Skeletal muscle satellite cell (primary cell): ENCODE results near the gene ZBTB20.

ENCODE experiments used
- H3K27me3 ChIP-seq: 2 replicates; pipeline ENCODE4 v1.7.0; 2013; ENCODE audit warnings: low read length; ENCODE audit not compliant: control insufficient read depth, insufficient read depth
- H3K36me3 ChIP-seq: 2 replicates; pipeline ENCODE4 v1.7.0; 2013; ENCODE audit warnings: mild to moderate bottlenecking, control low read depth, low read length; ENCODE audit not compliant: insufficient read depth
- H3K4me1 ChIP-seq: 2 replicates; pipeline ENCODE4 v1.7.0; 2013; ENCODE audit warnings: low read length; ENCODE audit not compliant: control insufficient read depth, insufficient read depth
- H3K4me2 ChIP-seq: 2 replicates; pipeline ENCODE4 v1.7.0; 2013; ENCODE audit warnings: mild to moderate bottlenecking, low read length
- H3K4me3 ChIP-seq: 2 replicates; pipeline ENCODE4 v1.7.0; 2013; ENCODE audit warnings: low read length
- H3K9ac ChIP-seq: 2 replicates; pipeline ENCODE4 v1.7.0; 2013; ENCODE audit warnings: mild to moderate bottlenecking, low read depth, low read length, moderate library complexity
- H3K9me3 ChIP-seq: replicated peaks from 2 replicates; pipeline ENCODE4 v1.7.0; 2013; ENCODE audit warnings: mild to moderate bottlenecking, control low read depth, low read length

Gene ZBTB20

DNA sequence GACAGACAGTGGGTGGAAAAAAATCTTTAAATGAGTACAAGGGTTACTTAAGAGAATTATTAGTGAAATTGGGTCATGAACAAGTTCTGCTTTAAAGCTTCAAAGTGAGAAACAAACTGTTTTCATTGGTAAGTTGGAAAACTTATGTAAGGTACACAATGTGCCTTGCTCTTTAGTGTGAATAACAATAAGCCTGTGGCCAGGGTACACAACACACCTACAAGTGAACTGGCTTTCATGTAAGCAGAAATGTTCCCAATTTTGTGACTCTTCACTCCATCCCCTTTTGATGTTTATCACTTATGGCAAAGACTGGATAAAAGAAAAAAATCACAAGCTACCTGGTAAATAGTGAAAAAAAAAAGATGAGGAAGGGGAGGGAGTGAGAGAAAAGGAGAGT is 253.7 kb downstream of the ZBTB20 start:
- H3K4me2 ChIP-seq = no peak overlapping the region
- H3K27me3 ChIP-seq = no peaks in the 10 kb centered on the region
- no peaks in the 10 kb centered on the region for H3K36me3 ChIP-seq
- no peak overlapping the region for H3K9ac ChIP-seq
- H3K4me1 ChIP-seq = no peaks in the 10 kb centered on the region
- no peak overlapping the region for H3K4me3 ChIP-seq
- no peaks in the 10 kb centered on the region for H3K9me3 ChIP-seq

GRCh38 chr3:114892880-114893279 is 254.2 kb downstream of the ZBTB20 start:
- H3K4me3 ChIP-seq = no peak overlapping the region
- H3K9me3 ChIP-seq = no peaks in the 10 kb centered on the region
- no peaks in the 10 kb centered on the region for H3K27me3 ChIP-seq
- no peaks in the 10 kb centered on the region for H3K36me3 ChIP-seq
- no peak overlapping the region for H3K4me2 ChIP-seq
- no peak overlapping the region for H3K9ac ChIP-seq
- no peaks in the 10 kb centered on the region for H3K4me1 ChIP-seq

GRCh38 chr3:114892131-114892879 is 254.8 kb downstream of the ZBTB20 start:
- no peaks in the 10 kb centered on the region for H3K4me1 ChIP-seq
- H3K9ac ChIP-seq = no peak overlapping the region
- no peaks in the 10 kb centered on the region for H3K36me3 ChIP-seq
- H3K4me3 ChIP-seq = no peak overlapping the region
- H3K4me2 ChIP-seq = no peak overlapping the region
- H3K27me3 ChIP-seq = no peaks in the 10 kb centered on the region
- H3K9me3 ChIP-seq = no peaks in the 10 kb centered on the region

GRCh38 chr3:114887806-114888205 is 259.3 kb downstream of the ZBTB20 start:
- Histone ChIP-seq H3K9ac (no peak overlapping the region), H3K36me3 (no peaks in the 10 kb centered on the region), H3K4me3 (no peak overlapping the region), H3K9me3 (no peaks in the 10 kb centered on the region), H3K4me2 (no peak overlapping the region), H3K27me3 (no peaks in the 10 kb centered on the region), H3K4me1 (no peaks in the 10 kb centered on the region)

DNA sequence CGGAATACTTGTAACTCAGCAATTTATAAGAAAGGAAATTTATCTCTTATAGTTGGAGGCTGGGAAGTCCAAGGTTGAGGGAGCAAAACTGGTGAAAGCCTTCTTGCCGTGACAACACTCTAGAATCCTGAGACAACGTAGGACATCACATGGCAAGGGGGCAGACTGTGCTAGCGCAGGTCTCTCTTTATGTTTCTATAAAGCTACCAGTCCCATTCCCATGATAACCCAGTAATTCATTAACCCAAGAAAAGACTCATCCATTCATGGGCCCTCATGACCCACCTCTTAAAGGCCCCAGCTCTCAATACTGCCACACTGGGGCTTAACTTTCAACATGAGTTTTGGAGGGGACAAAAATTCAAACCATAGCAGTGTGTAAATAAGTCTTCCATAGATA is 260.2 kb downstream of the ZBTB20 start:
- H3K27me3 ChIP-seq = no peaks in the 10 kb centered on the region
- no peak overlapping the region for H3K4me2 ChIP-seq
- no peaks in the 10 kb centered on the region for H3K9me3 ChIP-seq
- H3K4me1 ChIP-seq = no peaks in the 10 kb centered on the region
- no peak overlapping the region for H3K4me3 ChIP-seq
- H3K36me3 ChIP-seq = no peaks in the 10 kb centered on the region
- no peak overlapping the region for H3K9ac ChIP-seq

DNA sequence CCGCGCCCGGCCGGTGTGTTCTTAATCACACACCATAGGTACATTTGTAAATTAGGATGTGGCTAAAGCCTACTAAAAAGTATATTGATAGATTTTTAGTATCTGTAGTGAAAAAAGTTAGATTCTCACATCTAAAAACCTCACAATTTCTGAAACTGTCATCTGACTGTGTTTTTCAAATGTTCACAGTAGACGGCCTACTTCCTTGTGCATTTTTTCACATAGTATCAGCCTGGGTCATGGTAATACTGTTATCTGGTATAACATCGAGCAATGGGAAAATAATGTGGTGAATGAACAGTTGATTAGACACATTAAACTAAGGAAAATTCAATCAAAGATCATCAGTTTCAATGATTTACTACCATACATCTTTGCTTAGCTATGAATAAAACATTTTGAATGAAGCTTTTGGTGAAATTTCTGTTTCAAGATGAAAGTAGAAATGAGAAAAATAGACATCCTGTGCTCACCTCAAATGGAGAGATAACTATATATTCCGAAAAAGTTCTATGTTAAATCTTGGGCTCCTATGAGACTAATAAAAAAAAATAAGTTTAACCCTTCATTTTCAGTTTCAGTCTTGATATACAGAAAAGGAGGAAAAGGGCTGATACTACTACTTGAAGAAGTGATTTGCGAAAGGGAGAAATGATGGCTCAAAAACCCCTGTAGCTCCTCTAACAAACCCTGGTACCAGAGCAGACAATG is 262.7 kb downstream of the ZBTB20 start:
- Histone ChIP-seq H3K4me3 (no peak overlapping the region), H3K36me3 (no peaks in the 10 kb centered on the region), H3K9me3 (no peaks in the 10 kb centered on the region), H3K4me2 (no peak overlapping the region), H3K9ac (no peak overlapping the region), H3K4me1 (peaks cover 12% of the 10 kb centered on the region), H3K27me3 (no peaks in the 10 kb centered on the region)

DNA sequence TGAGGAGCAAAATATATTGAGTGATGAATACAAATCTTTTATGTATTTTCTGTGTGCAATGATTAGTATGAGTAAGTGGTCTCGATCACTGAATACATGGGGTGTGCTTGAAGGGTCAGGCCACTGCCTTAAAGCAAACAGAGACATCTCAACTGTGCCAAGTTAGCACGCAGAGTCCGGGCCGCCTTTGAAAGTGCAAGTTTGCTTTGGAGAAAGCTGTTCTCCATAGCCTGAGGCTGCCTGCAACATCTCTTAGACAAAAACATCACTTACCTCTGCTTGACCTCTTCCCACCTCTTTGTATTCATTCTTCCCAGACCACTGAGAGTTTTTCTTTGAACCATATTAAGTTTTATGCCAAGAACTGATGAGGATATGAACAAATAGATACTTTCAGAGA is 267.0 kb downstream of the ZBTB20 start:
- H3K4me2 ChIP-seq = no peak overlapping the region
- peaks cover 25% of the 10 kb centered on the region for H3K4me1 ChIP-seq
- H3K9ac ChIP-seq = no peak overlapping the region
- no peaks in the 10 kb centered on the region for H3K36me3 ChIP-seq
- no peak overlapping the region for H3K4me3 ChIP-seq
- H3K27me3 ChIP-seq = no peaks in the 10 kb centered on the region
- H3K9me3 ChIP-seq = no peaks in the 10 kb centered on the region

DNA sequence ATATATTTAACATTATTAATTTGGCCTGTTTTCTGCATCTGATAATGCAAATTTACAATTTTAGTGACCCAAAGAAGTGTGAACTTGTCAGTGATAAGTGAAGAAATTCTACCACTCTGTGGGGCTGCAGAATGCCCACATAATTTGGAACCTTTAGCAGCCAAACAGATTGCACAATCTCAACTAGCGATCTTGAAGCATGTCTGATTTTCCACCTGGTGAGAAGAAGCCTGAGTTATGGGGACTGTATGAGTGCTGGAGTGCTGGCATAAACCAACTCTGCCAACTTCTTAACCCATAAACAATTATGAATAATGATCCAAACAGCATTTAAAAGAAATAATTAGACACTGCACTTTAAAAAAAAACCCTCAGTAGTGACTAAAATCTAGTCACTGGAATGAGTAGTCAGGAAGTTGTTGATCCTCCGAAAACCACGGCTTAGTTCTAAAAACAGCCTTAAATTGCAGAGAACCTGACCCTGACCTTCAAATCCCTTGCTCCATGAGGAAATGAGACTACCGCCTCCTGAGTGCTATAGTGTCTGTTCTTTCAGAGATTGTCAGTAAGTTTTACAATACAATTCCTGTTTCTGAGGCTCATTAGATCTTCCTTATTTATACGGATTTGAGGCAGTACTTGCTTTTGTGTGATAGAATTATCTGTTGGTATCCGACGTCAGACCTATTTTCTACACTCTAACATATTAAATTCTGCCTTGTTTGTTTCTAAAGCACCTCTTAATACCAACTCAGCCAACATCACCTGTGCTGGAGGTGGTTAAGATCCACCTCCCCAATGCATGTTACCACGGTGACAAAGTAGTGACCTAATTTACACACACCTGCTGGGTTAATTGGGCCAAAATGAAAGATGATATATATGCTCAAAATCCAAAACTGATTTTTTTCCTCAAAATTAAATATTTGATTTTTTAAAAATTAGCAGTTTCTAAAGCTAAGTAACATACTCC is 267.7 kb downstream of the ZBTB20 start:
- Histone ChIP-seq H3K9ac (no peak overlapping the region), H3K9me3 (no peaks in the 10 kb centered on the region), H3K4me1 (peaks cover 25% of the 10 kb centered on the region), H3K36me3 (no peaks in the 10 kb centered on the region), H3K4me3 (peak overlapping the region; percentile 36), H3K27me3 (no peaks in the 10 kb centered on the region), H3K4me2 (peak overlapping the region; percentile 56)

- Histone ChIP-seq H3K36me3 (no peaks in the 10 kb centered on the region), H3K27me3 (no peaks in the 10 kb centered on the region), H3K4me1 (peaks cover 25% of the 10 kb centered on the region), H3K4me3 (no peak overlapping the region), H3K4me2 (peak overlapping the region; percentile 56), H3K9me3 (no peaks in the 10 kb centered on the region), H3K9ac (no peak overlapping the region)
These were observed 268.8 kb downstream of the ZBTB20 start for GRCh38 chr3:114878114-114878839.

- no peaks in the 10 kb centered on the region for H3K36me3 ChIP-seq
- no peak overlapping the region for H3K4me3 ChIP-seq
- H3K27me3 ChIP-seq = no peaks in the 10 kb centered on the region
- H3K4me2 ChIP-seq = no peak overlapping the region
- H3K9ac ChIP-seq = no peak overlapping the region
- no peaks in the 10 kb centered on the region for H3K9me3 ChIP-seq
- H3K4me1 ChIP-seq = peaks cover 25% of the 10 kb centered on the region
These were observed 269.5 kb downstream of the ZBTB20 start for GRCh38 chr3:114877378-114878113.
